Tibial nerve (tissue), 4 donors: ENCODE measurements around the gene G3BP2.

Experiments used
- CTCF ChIP-seq, 5 experiments: fragments of 200-600 bp in 3 of 5; fragments of 450-650 bp in 2 of 5; sonication (generic) in 3 of 5; IDR thresholded peaks; one replicate each; pipeline ENCODE4 v1.5.1; 2016 to 2019; ENCODE audit warnings: antibody characterized with exemption in 5 of 5, mild to moderate bottlenecking in 3 of 5, moderate library complexity in 2 of 5
- EP300 ChIP-seq, 2 donors: sonication (generic); formaldehyde crosslinking; IDR thresholded peaks; one replicate each; pipeline ENCODE4 v1.6.1; 2017; ENCODE audit warnings: antibody characterized with exemption in 2 of 2, mild to moderate bottlenecking in 1 of 2
- POLR2A ChIP-seq, 2 donors: fragments of 450-650 bp; IDR thresholded peaks; one replicate each; pipeline ENCODE4 v1.6.1; 2017; ENCODE audit warnings: antibody characterized with exemption in 2 of 2, mild to moderate bottlenecking in 2 of 2, moderate library complexity in 2 of 2

GRCh38 chr4:75643651-75644050, 29.6 kb downstream of the G3BP2 start:
- TF ChIP-seq POLR2A (IDR thresholded peaks at IDR 0.05) (no peak), CTCF (IDR thresholded peaks at IDR 0.05) (no peak), EP300 (IDR thresholded peaks at IDR 0.05) (no peak)
